ENCODE data around the gene ESM1.
"Not testable (repeated sequence)": the region's sequence is repeated elsewhere in the genome, so short reads cannot be mapped to it uniquely, and the experiment has no call there.

Gene ESM1, protein sequence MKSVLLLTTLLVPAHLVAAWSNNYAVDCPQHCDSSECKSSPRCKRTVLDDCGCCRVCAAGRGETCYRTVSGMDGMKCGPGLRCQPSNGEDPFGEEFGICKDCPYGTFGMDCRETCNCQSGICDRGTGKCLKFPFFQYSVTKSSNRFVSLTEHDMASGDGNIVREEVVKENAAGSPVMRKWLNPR

DNA sequence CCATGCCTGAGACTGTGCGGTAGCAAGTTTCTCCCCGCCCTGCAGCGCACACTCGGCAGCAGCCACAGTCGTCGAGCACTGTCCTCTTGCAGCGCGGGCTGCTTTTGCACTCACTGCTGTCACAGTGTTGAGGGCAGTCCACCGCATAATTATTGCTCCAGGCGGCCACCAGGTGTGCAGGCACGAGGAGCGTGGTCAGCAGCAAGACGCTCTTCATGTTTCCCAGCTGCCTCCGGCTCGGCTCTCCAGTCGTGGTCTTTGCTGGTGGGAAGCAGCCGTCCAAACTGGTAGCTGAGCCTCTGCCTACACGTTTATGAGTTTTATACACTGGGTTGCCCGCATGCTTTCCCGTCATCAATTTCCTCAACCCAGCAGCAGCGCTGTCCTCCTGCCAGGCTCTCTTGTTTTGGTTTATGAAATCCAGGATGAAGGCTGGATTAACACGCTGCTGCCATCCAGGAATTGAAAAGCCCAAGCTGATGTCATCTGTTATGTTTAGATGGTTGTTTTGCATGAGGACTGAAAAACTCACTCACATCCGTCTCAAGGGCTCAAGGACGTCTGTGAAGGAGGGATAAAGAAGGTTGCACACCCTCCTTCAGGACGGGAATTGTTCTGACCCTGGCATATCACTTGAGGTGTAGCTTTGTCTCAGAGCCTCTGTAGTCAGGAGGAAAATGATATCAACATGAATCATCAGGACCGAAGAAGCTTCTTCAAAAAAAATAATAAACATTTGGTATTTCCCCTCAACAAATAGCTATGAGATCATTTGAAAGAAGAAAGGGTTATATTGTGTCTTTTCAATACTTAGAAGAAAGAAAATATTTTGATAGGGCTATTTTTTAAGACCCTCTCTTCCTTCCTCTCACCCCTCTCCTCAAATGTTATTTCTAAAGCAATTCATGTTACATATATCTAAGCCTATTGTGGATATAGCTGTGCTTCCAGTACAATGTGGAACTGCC, at the start of gene ESM1:
Gene ESM1 (minus strand): TSS at position 293 of the 968 bp plus-strand sequence. CDS start 76 bp downstream, at position 217.
- DNase-seq, result no peak

DNA sequence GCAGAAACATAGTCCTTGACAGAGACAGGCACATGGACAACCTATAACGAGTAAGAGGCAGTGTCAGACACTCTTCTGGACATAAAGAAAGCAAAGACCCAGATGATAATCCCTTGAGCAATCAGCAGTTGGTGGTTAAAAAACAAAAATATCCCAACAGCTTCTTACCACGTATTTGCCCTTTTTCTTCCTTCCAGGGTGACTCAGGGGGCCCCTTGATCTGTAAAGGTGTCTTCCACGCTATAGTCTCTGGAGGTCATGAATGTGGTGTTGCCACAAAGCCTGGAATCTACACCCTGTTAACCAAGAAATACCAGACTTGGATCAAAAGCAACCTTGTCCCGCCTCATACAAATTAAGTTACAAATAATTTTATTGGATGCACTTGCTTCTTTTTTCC, 48.2 kb upstream of the ESM1 start:
- no peak for DNase-seq

DNA sequence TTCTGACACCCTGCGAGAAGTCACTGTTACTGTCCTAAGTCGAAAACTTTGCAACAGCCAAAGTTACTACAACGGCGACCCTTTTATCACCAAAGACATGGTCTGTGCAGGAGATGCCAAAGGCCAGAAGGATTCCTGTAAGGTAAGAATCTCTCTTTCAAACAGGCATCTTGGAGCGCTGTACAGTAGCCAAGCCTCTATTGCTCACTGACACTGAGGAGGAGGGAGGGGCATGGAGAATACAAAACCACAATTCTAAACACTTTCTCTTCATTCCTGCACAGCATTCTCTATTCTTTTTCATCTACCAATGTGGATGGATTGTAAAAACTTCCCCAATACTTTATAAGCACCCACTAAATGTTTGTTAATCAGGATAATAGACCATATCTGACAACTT, 46.1 kb upstream of the ESM1 start:
- no peak for DNase-seq

DNA sequence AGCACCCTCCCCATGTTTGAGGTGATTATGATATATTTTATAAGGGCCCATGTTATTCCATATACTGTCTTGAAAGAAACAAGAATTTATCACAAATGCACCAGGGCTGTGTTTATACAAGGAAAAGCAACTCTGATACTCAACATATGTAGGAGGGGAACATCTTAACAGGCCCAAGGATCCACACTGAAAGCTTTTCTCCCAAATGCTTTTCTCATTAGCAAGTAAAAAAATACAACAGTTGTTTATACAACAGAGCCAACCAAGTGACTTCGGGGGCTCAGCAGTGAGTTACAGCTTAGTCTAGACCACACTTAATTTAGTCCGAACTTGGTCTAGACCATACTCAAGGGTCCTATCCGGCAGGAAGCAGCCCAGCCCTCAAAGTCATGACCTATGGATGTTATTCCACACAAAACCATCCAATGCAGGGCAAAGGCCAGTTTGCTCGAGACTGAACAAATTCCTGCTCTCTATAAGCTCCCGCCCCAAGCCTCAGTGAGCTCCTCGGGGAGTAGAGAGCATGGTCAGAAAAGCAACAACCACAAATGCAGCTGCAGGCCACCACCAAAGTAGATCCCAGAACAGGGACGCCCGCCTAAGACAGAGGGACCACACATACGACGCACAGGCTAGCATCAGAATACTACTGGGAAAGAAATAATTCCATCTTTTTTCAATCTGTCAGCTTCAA, 45.4 kb upstream of the ESM1 start:
- no peak for DNase-seq

DNA sequence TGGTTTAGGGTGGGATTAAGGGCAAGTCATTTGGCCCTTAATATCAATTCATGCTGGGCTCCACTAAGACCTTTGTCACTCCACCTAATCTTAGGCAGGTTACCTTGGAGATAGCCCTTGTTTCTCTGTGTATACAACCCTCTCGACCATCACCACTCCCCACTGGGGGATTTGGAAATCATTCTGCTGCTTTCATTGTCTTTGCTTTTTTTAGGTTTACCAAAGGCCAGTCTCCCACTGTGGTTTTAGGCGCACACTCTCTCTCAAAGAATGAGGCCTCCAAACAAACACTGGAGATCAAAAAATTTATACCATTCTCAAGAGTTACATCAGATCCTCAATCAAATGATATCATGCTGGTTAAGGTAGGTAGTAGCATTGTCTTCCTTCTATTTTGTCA, 44.8 kb upstream of the ESM1 start:
- DNase-seq, result no peak

DNA sequence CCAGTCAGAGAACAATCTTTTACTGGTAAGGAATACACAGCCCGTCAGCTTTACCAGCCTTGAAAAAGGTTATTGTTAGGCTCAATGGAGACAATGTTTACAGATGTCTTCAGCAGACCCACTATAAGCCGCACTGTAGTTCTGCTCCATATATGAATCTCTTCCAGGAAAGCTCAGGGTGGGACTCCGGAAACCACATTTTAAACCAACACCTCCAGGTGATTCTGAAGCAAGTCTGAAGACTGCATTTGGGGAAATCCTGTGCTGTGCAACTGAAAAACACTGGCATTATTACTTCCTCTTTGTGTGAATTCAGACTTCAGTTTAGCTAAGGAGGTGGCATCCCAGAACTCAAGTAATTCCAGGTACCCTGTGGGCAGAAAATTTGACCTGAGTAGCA, 42.2 kb upstream of the ESM1 start:
- no peak for DNase-seq

DNA sequence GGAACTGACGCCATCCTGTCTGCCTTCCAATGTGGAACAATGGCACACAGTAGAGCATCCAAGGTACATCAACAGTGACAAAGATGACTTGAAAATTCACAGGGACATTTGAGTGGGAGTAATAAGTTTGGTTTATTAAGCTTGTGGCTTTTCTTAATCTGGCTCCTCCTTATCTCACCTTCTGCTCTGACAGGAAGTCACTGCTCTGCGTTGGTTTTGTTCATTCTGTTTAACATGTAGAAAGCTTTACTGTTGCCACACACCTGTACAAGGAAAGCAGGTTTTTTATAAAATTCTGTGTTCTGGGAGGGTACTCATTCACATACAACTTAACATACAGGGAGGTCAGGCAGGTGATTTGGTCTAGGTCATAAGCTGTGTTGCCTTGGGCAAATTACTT, 37.1 kb upstream of the ESM1 start:
- no peak for DNase-seq

DNA sequence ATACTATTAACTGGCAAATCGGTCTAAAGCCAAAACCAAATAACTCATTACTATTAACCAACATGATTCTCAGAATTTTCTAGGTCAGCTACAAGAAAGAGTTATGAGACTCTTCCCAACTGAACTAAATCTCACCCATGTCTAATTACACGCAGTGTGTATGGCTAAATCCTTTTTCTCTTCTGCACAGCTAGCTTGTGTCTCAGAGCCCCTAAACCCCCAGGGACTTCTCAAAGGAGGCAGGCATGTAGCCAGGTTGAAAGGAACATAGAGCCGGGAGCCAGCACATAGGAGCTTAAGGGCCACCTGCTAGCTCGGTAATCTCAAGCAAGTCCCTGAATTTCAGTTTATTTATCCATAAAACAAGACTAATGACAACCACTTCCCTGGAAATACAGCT, 36.4 kb upstream of the ESM1 start:
- no peak for DNase-seq

DNA sequence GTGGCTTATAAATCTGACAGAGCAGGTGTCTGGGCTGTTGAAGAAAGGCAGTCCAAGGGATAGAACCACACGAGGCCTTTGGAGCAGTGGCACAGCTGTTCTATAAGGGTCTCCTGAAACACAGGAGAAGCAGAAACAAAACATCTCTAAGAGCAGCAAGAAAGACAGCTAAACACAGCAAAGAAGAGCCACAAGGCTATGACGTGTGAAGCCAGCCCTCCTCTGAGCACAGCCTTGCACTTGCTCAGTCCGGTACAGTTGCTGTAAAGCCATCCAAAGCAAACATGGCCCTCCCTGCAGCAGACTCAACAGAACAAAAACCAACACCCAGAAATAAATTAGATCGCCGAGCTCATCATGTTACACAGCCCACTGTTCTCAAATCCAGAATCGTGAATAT, 36.0 kb upstream of the ESM1 start:
- no peak for DNase-seq

DNA sequence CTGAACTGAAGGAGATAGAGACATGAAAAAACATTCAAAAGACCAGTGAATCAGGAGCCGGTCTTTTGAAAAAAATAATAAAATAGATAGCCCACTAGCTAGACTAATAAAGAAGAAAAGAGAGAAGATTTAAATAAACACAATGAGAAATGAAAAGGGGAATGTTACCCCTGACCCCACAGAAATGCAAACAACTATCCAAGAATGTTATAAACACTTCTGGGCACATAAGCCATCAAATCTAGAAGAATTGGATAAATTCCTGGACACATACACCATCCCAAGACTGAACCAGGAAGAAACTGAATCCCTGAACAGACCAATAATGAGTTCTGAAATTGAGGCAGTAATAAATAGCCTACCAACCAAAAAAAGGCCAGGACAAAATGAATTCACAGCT, 24.8 kb upstream of the ESM1 start:
- not testable (repeated sequence) for DNase-seq

DNA sequence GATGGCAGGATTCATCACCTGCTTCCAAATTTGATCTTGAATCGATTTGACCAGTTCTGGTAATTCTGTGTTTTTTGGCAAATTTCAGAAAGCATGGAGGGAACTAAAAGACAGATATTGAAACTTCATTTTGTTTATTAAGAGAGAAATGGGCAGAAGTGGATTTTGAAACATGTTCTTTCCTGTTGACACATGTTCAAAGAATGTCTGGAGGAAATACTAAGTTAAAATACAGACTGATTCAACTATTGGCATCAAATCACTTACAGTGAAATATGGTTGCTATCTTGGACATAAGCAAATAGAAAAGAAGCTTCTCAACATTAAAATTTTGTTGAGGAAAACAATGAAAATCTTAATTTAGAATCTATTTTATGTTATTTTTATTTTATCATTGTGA, 19.3 kb upstream of the ESM1 start:
- no peak for DNase-seq

DNA sequence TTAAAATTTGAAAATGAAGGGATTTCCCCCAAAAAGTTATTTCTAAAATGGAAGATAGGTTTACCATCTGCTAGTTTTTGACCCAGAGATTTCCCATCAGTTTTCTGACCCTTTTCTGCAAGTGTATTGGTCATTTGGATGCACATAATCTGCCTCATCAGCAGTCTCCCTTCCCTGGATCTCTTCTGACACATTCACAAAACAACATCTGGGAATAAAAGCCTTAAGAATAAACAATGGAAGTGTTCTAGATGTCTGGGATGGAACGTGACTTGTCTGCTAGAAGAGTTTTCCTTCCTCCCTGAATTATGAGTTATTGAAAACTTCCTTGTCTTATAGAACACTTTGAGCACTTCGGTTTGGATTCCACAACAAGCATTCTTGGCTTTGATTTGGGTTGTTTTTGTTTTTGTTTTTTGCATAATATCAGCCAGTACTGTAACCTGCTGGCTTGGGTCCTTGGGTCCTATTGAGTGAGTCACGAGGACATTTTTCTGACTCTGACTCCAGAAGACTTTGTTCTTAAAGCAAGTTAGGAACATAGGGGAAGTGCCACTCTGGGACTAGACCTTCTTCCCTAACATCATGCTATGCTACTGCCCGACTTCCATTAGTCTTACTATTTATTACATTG, 18.2 kb upstream of the ESM1 start:
- no peak for DNase-seq

DNA sequence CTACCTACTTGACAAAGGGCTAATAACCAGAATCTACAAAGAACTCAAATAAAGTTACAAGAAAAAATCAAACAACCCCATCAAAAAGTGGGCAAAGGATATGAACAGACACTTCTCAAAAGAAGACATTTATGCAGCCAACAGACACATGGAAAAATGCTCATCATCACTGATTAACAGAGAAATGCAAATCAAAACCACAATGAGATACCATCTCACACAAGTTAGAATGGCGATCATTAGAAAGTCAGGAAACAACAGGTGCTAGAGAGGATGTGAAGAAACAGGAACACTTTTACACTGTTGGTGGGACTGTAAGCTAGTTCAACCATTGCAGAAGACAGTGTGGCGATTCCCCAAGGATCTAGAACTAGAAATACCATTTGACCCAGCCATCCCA, 16.8 kb upstream of the ESM1 start:
- DNase-seq, result not testable (repeated sequence)

DNA sequence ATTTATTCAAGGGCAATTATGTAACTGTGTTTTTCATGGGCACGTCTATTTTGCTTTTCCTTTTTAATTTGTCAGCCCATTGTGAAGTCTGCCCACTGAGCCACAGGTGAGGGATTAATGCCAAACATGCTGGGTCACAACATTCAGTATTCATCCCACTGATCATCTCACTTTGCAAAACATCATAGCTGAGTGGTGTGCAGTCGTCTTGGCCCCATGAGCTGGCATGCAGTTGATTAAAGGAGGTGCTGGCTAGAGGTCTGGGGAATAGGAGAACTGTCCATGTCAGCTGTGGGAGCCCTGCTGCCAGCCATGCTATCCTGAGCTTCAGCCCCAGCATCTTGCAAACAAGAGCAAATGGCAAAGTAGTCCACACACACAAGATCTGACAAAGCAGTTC, 11.7 kb upstream of the ESM1 start:
- DNase-seq, result no peak

DNA sequence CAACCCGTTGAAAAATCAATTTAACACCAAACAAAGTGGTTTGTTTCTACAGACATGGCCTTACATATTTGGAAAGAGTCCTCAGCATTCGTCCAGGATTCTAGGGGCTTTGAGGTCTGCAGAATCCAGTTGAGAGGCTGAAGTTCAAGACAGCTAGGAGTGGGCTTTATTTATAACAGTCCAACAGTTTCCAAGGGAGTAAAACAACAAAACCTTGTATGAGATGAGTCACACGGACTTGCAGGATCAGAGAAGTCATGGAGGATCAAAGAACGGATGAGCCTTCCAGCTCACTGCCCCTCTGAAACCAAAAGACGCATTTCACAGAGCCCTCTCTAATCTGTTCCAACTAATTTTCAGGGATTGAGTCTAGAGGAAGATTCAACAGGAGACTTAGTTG, 11.1 kb upstream of the ESM1 start:
- DNase-seq, result no peak

DNA sequence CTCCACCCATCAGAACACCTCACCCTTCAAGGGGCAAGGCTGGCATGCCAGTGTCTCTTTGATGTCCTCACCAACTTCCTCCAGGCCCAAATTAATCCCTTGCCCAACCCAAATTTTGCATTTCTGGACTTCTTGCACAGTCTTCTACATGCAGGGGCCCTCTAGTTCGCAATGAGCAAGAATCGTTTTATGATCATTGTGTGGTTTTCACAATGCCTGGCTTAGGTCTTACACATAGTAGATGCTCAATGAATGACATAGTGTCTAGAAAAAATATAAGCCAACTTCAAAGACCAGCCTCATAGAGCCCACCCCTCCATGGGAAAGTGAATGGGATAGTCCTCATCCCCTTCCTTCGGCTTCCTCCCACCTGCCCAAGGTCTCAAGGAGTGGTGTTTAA, 9.8 kb upstream of the ESM1 start:
- no peak for DNase-seq

DNA sequence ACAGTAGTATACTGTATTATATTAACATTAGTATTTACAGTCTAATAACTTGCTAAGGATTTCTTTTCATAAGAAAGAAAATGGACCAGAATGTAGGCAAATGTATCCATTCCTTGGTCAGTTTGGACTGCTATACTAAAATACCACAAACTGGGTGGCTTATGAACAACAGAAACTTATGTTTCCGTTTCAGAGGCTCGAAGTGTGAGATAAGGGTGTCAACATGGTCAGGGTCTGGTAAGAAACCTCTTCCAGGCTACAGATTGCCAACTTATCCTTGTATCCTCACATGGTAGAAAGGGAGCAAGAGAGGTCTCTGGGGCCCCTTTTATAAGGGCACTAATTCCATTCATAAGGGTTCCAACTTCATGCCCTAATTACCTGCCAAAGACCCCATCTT, 9.2 kb upstream of the ESM1 start:
- no peak for DNase-seq

DNA sequence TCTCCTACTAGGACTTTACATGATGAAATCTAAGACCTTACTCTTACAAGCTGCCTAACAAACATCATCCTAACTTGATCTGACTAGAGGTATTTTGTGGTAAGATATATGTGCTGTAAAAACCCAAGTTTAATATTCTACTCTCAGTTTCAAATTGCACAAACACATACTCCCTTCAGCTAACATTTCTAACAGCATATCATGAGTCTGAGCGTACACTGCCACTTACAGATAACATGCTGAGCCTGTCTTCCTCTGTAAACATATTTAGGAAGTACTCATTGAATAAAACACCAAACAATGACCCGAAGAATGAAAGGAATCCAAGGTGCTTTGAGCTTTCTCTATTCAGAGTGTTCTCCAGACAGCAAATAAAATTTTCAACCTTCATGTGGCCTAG, 7.9 kb upstream of the ESM1 start:
- DNase-seq, result no peak

DNA sequence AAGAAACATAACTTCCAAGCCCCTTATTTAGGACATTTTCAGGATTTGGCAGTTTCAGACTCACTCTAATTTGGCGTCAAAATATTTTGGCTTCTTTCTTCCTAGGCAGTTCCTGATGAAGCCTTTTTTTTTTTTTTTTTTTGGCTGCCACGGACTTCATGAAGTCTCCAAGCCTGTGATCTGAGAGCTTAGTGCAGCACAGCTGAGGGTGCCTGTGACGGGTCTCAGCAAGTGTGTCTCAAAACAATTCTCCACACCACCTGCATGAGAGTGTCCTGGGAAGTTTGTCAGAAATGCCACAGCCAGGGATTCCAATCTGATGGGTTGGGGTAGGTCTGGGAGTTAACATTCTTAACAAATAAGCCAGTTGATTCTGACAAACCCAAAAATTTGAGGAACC, 6.0 kb upstream of the ESM1 start:
- DNase-seq, result no peak

DNA sequence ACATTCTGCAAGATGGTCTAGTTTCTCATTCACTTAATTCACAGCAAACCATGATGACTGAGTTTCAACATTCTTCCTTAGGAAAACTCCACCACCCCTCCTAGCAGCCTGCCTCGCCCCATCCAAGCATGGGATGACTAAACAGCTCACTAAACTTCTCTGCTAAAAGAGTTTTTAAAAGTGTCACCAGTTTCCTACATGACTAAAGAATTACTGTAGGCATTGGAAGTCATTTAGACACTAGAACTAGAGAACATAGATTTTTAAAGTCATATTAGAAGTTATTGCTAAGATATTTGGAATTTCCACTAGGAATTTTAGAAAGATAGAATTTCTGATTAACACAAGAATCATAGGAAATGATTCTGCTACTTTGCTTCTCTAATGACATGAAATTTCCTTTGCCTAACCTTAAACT, 5.5 kb upstream of the ESM1 start:
- no peak for DNase-seq

DNA sequence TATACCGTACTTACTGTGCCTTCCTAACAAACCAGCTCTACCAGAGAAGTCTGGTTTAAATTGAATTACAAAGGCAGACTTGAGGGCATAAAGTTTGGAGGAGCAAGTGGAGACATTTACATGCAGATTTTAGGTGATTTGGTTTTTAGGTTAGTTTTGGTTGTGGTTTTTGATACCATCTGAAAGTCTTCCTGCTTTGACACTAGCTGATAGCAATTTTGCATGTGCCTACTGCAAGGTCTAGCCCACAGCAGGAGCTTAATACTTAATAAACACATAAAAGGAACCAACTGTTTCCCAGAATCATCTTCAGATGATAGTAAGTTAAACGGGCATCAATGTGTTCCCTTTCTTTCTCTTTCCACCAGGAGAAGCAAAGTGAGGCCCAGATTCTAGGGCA, 3.4 kb upstream of the ESM1 start:
- no peak for DNase-seq

DNA sequence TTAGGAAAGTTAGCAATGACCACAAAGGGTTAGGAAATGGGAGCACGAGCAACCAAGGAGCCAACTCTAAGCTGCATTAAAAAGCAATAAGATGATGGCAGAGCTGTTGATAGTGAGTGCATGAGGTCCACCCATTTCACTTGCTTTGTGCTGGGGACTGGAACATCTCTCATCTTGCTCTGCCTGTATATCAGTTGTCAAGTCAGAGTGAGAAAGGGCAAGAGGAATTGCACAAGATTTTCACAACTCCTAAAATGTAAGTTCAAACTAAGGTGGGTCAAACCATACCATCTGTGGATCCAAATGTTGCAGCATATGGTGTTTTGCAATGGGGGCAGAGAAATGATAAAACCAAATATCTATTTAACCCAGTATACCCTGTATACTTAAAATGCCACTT, 2.8 kb upstream of the ESM1 start:
- no peak for DNase-seq

DNA sequence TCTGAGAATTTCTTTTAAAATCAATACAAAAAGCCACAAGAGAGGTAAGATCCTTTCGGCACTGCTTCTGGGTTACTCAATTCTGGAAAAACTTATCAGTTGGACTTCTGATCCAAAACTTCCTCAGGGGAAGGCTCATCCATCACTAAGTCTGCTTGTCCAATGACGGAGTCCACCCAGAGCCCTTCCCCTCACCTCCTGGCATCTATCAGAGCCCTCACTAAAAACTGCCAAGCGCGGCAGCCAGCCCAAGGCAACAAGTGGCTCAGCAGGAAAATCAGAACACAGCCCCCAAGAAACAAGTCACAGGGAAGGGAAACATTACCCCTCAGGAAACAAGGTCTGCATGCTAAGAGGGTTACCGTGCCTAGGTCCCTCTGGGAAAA, 869 bp upstream of the ESM1 start:
- no peak for DNase-seq

DNA sequence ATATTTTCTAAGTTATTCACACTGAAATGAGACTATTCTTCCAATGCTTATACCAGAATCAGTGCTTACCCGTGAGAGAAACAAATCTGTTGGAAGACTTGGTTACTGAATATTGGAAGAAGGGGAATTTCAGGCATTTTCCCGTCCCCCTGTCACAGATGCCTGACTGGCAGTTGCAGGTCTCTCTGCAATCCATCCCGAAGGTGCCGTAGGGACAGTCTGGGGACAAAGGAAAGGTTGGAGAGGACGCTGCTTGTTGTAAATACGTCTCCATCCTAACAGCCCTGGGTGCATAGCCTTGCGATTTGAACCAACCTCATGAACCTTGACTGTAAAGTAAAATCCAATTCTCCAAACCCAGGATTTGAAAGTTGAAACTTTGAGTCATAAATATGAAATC, 3.5 kb downstream of the ESM1 start:
- DNase-seq, result no peak
